Gastrocnemius medialis (tissue), 4 donors: ENCODE results near the gene EIF3K. TPM values are rescaled to one million over a fixed set of nuclear protein-coding genes. Genes with fewer than 3 reads are reported as not detected.

Experiments used
- ATAC-seq, 2 donors: fragments of 150-250 bp; one replicate each; pipeline ENCODE4 v1.9.1; 2016
- DNase-seq, 2 donors: peaks; one replicate each; pipeline ENCODE4 v3.0.0-alpha.2; 2019
- H3K27ac ChIP-seq, 4 donors: fragments of 200-600 bp; sonication (generic); 1 replicate in 1 of 4; 2 replicates in 3 of 4; pipeline ENCODE4 v1.5.1; 2016 to 2018; ENCODE audit warnings: mild to moderate bottlenecking in 2 of 4, moderate library complexity in 1 of 4
- H3K27me3 ChIP-seq, 3 donors: fragments of 200-600 bp; sonication (generic) in 2 of 3; 1 replicate in 1 of 3; 2 replicates in 2 of 3; pipeline versions ENCODE4 v1.5.1 to v1.6.0; 2016 to 2019; ENCODE audit warnings: mild to moderate bottlenecking in 1 of 3, moderate library complexity in 1 of 3
- H3K36me3 ChIP-seq, 2 donors: fragments of 200-600 bp; sonication (generic) in 1 of 2; one replicate each; pipeline ENCODE4 v1.5.1; 2017 to 2018
- H3K4me1 ChIP-seq, 2 donors: fragments of 200-600 bp; sonication (generic) in 1 of 2; one replicate each; pipeline ENCODE4 v1.5.1; 2016 to 2017; ENCODE audit warnings: mild to moderate bottlenecking in 2 of 2
- H3K4me3 ChIP-seq, 4 donors: fragments of 200-600 bp; sonication (generic) in 3 of 4; 1 replicate in 1 of 4; 2 replicates in 3 of 4; pipeline ENCODE4 v1.5.1; 2016 to 2019; ENCODE audit warnings: mild to moderate bottlenecking in 2 of 4
- H3K9me3 ChIP-seq, 3 donors: fragments of 200-600 bp; sonication (generic) in 2 of 3; 1 replicate in 1 of 3; 2 replicates in 2 of 3; pipeline ENCODE4 v1.5.1; 2016 to 2019
- CTCF ChIP-seq, 5 experiments: fragments of 450-650 bp in 3 of 5; fragments of 200-600 bp in 2 of 5; sonication (generic) in 2 of 5; IDR thresholded peaks in 4 of 5; conservative IDR thresholded peaks in 1 of 5; 1 replicate in 4 of 5; 2 replicates in 1 of 5; pipeline ENCODE4 v1.5.1; 2016 to 2019; ENCODE audit warnings: antibody characterized with exemption in 5 of 5, mild to moderate bottlenecking in 3 of 5, moderate library complexity in 3 of 5
- POLR2A ChIP-seq, 2 donors: fragments of 450-650 bp; IDR thresholded peaks; one replicate each; pipeline ENCODE4 v1.6.1; 2017; ENCODE audit warnings: antibody characterized with exemption in 2 of 2, mild to moderate bottlenecking in 2 of 2, moderate library complexity in 2 of 2
- in situ Hi-C, 4 donors: fragments of 200-750 bp; cut with MboI; loops; one replicate each; pipeline versions ENCODE4 v1.15.0 to v1.8.0; 2017; ENCODE audit warnings: low sequenced_read_pairs in 4 of 4
- intact Hi-C: fragments of 100-400 bp; cut with DNase I; formaldehyde crosslinking; loops from one replicate; pipeline ENCODE4 v1.15.1; 2023; ENCODE audit warnings: low total_unique reads
- total RNA-seq, 4 donors: library from RNA; depleted of rRNA; stranded (reverse); fragments of >200 nt; gene quantifications; one replicate each; pipeline versions ENCODE4 v1.1.0 to v1.2.3, GENCODE V29; 2016

The EIF3K gene
- total RNA-seq, 4 donors from 2014 or later: 619 to 975 (median 681) TPM

- in situ Hi-C loops (loop anchor here in 1 of 4 donors (25.0 kb wide), 1 partner anchor 1141 kb away; no protein-coding TSS in a partner anchor), intact Hi-C loops (no loop called here)
- peak overlapping the region; percentile 98 to 100 (median 99) for H3K27ac ChIP-seq
- H3K36me3 ChIP-seq: no peaks in the 10 kb centered on the region
- H3K4me1 ChIP-seq: peaks cover 84 to 94% of the 10 kb centered on the region in 2 donors
- no peaks in the 10 kb centered on the region for H3K9me3 ChIP-seq
- no peaks in the 10 kb centered on the region for H3K27me3 ChIP-seq
- TF ChIP-seq POLR2A (IDR thresholded peaks at IDR 0.05): no peak
- TF ChIP-seq CTCF (IDR thresholded peaks at IDR 0.05 in 4 of 5, conservative IDR thresholded peaks at IDR 0.05 in 1 of 5): no peak
- ATAC-seq: no peak
- no peak overlapping the region for H3K4me3 ChIP-seq
- no peak for DNase-seq
Observed at GRCh38 chr19:38671654-38672053, 52.7 kb downstream of the EIF3K start.

GRCh38 chr19:38673030-38673429 is 54.0 kb downstream of the EIF3K start:
- in situ Hi-C loops: loop anchor here in 1 of 4 donors (25.0 kb wide), 1 partner anchor 1139 kb away; no protein-coding TSS in a partner anchor
- TF ChIP-seq CTCF (IDR thresholded peaks at IDR 0.05 in 4 of 5, conservative IDR thresholded peaks at IDR 0.05 in 1 of 5) (no peak), POLR2A (IDR thresholded peaks at IDR 0.05) (no peak)
- ATAC-seq (no peak), DNase-seq (no peak)
- Histone ChIP-seq H3K27ac (peak overlapping the region; percentile 98 to 100 (median 99)), H3K27me3 (no peaks in the 10 kb centered on the region), H3K9me3 (no peaks in the 10 kb centered on the region), H3K4me3 (no peak overlapping the region), H3K4me1 (peaks cover 79 to 89% of the 10 kb centered on the region in 2 donors), H3K36me3 (no peaks in the 10 kb centered on the region)
- intact Hi-C loops: no loop called here

- intact Hi-C loops: no loop called here
- in situ Hi-C loops: loop anchor here in 1 of 4 donors (25.0 kb wide), 1 partner anchor 1138 kb away; no protein-coding TSS in a partner anchor
- peak overlapping the region in 2 of 4 donors; percentile 0 to 6 for H3K4me3 ChIP-seq
Observed at GRCh38 chr19:38674388-38675171, 55.6 kb downstream of the EIF3K start.

GRCh38 chr19:38675611-38676010 is 56.6 kb downstream of the EIF3K start:
- H3K4me3 ChIP-seq: no peak overlapping the region
- H3K27me3 ChIP-seq: no peaks in the 10 kb centered on the region
- peak in 1 of 2 donors; percentile 53 for DNase-seq
- ATAC-seq: no peak
- H3K4me1 ChIP-seq: peaks cover 73 to 85% of the 10 kb centered on the region in 2 donors
- H3K9me3 ChIP-seq: no peaks in the 10 kb centered on the region
- no peak for TF ChIP-seq CTCF (IDR thresholded peaks at IDR 0.05 in 4 of 5, conservative IDR thresholded peaks at IDR 0.05 in 1 of 5)
- no peak for TF ChIP-seq POLR2A (IDR thresholded peaks at IDR 0.05)
- H3K36me3 ChIP-seq: no peaks in the 10 kb centered on the region
- peak overlapping the region; percentile 89 to 98 (median 96) for H3K27ac ChIP-seq
- intact Hi-C loops (no loop called here), in situ Hi-C loops (no loop called here)

More at GRCh38 chr19:38674388-38675171, 55.6 kb downstream of the EIF3K start:
- ATAC-seq (peak; percentile 93 to 94), DNase-seq (peak; percentile 77 to 87)
- H3K27ac ChIP-seq: peak overlapping the region; percentile 89 to 98 (median 96)
- H3K4me1 ChIP-seq: peaks cover 74 to 84% of the 10 kb centered on the region in 2 donors
- no peaks in the 10 kb centered on the region for H3K9me3 ChIP-seq
- TF ChIP-seq POLR2A (IDR thresholded peaks at IDR 0.05) (peak; percentile 25 to 43), CTCF (IDR thresholded peaks at IDR 0.05 in 4 of 5, conservative IDR thresholded peaks at IDR 0.05 in 1 of 5) (no peak)
- no peaks in the 10 kb centered on the region for H3K36me3 ChIP-seq
- no peaks in the 10 kb centered on the region for H3K27me3 ChIP-seq
